Caco-2 (cell line): Measurements from ENCODE around the gene KCNQ5. TPM values are rescaled to one million over a fixed set of nuclear protein-coding genes. Genes with fewer than 3 reads are reported as not detected.

ENCODE experiments used
- BruUV-seq: library from RNA; stranded (reverse); fragments of 400-500 nt; replicated peaks from 2 replicates; lab custom pipeline; 2021; lab: Mats Ljungman, UMichigan
- CTCF ChIA-PET: fragments of 300-600 bp; sonication (Branson Sonifier 250); formaldehyde crosslinking; loops from one replicate; lab custom pipeline; 2022; ENCODE audit warnings: antibody characterized with exemption; lab: Charles Lee
- POLR2A ChIA-PET: fragments of 300-600 bp; sonication (Branson Sonifier 250); formaldehyde crosslinking; loops from one replicate; lab custom pipeline; 2022; ENCODE audit warnings: antibody characterized with exemption; lab: Charles Lee
- DNase-seq, 2 experiments: peaks; one replicate each; pipeline versions ENCODE4 v3.0.0 to v3.0.0-alpha.2; 2020 to 2022
- H3K27me3 ChIP-seq: replicated peaks from 2 replicates; pipeline ENCODE4 v1.6.0; 2011; ENCODE audit warnings: low read length; ENCODE audit not compliant: control insufficient read depth, insufficient read depth
- H3K36me3 ChIP-seq: 2 replicates; pipeline ENCODE4 v1.5.1; 2011; ENCODE audit warnings: low read length; ENCODE audit not compliant: control insufficient read depth, insufficient read depth
- H3K4me1 ChIP-seq: fragments of 250-450 bp; sonication (Bioruptor Pico); 2 replicates; pipeline ENCODE4 v1.5.1; 2020; ENCODE audit warnings: mild to moderate bottlenecking
- H3K4me3 ChIP-seq: 2 replicates; pipeline ENCODE4 v1.5.1; 2011; ENCODE audit warnings: low read depth, mild to moderate bottlenecking, control low read depth, low read length
- H3K9me3 ChIP-seq: fragments of 250-450 bp; sonication (Bioruptor Pico); 2 replicates; pipeline ENCODE4 v1.5.1; 2020; ENCODE audit warnings: mild to moderate bottlenecking, moderate library complexity
- H3K27ac Mint-ChIP-seq: one replicate; pipeline ENCODE4 v1.8.0; 2022; ENCODE audit warnings: mixed read lengths; ENCODE audit not compliant: unreplicated experiment
- H3K27me3 Mint-ChIP-seq: one replicate; pipeline ENCODE4 v1.8.0; 2022; ENCODE audit warnings: mixed read lengths; ENCODE audit not compliant: insufficient read depth, unreplicated experiment
- H3K36me3 Mint-ChIP-seq: one replicate; pipeline ENCODE4 v1.8.0; 2022; ENCODE audit warnings: mild to moderate bottlenecking, mixed read lengths; ENCODE audit not compliant: insufficient read depth, unreplicated experiment
- H3K4me1 Mint-ChIP-seq: one replicate; pipeline ENCODE4 v1.8.0; 2022; ENCODE audit warnings: low read depth, mixed read lengths; ENCODE audit not compliant: unreplicated experiment
- H3K4me3 Mint-ChIP-seq: one replicate; pipeline ENCODE4 v1.8.0; 2022; ENCODE audit warnings: mild to moderate bottlenecking, moderate library complexity, mixed read lengths; ENCODE audit not compliant: unreplicated experiment
- H3K9me3 Mint-ChIP-seq: one replicate; pipeline ENCODE4 v1.8.0; 2022; ENCODE audit warnings: mixed read lengths; ENCODE audit not compliant: unreplicated experiment
- CTCF ChIP-seq, 2 experiments: fragments of 200-600 bp in 1 of 2; IDR thresholded peaks; 1 replicate in 1 of 2; 2 replicates in 1 of 2; pipeline versions ENCODE4 v1.5.1 to v1.8.0; 2011 to 2022; ENCODE audit warnings: antibody characterized with exemption in 1 of 2, control low read depth in 1 of 2, inconsistent platforms in 1 of 2, low read depth in 1 of 2, low read length in 1 of 2, mild to moderate bottlenecking in 1 of 2, moderate library complexity in 1 of 2; ENCODE audit not compliant: insufficient read depth in 1 of 2, severe bottlenecking in 1 of 2, unreplicated experiment in 1 of 2
- intact Hi-C: fragments of 100-400 bp; cut with micrococcal nuclease; formaldehyde crosslinking; loops from one replicate; pipeline ENCODE4 v1.10.0; 2022; ENCODE audit not compliant: unreplicated experiment
- total RNA-seq: library from RNA; stranded (reverse); gene quantifications from 2 replicates; pipeline ENCODE4 v1.2.3, GENCODE V29; 2022

Gene KCNQ5
- total RNA-seq, 1 experiment from 2014 or later: 0.20 TPM

GRCh38 chr6:72810571-72811280, 188.9 kb downstream of the KCNQ5 start:
- H3K27ac Mint-ChIP-seq: no peak overlapping the region
- BruUV-seq: no TSS peak
- no peaks in the 10 kb centered on the region for H3K9me3 Mint-ChIP-seq
- intact Hi-C loops: no loop called here
- POLR2A ChIA-PET: no interaction called here
- no peaks in the 10 kb centered on the region for H3K4me1 Mint-ChIP-seq
- DNase-seq: no peak
- Histone ChIP-seq H3K4me3 (no peak overlapping the region), H3K27me3 (no peaks in the 10 kb centered on the region), H3K4me1 (no peaks in the 10 kb centered on the region), H3K9me3 (no peaks in the 10 kb centered on the region), H3K36me3 (no peaks in the 10 kb centered on the region)
- no peak overlapping the region for H3K4me3 Mint-ChIP-seq
- no peaks in the 10 kb centered on the region for H3K36me3 Mint-ChIP-seq
- CTCF ChIA-PET: no interaction called here
- peaks cover 8% of the 10 kb centered on the region for H3K27me3 Mint-ChIP-seq
- no peak for TF ChIP-seq CTCF (IDR thresholded peaks at IDR 0.05; ENCODE audit: insufficient read depth in 1 of 2, low read depth in 1 of 2, low read length in 1 of 2, severe bottlenecking in 1 of 2, unreplicated experiment in 1 of 2)

GRCh38 chr6:72811971-72812421, 190.1 kb downstream of the KCNQ5 start:
- DNase-seq: no peak
- Mint-ChIP-seq H3K27ac (no peak overlapping the region), H3K9me3 (no peaks in the 10 kb centered on the region), H3K4me3 (no peak overlapping the region), H3K36me3 (no peaks in the 10 kb centered on the region), H3K27me3 (peaks cover 15% of the 10 kb centered on the region), H3K4me1 (no peaks in the 10 kb centered on the region)
- intact Hi-C loops: no loop called here
- H3K4me1 ChIP-seq: no peaks in the 10 kb centered on the region
- no peaks in the 10 kb centered on the region for H3K36me3 ChIP-seq
- ChIA-PET POLR2A (no interaction called here), CTCF (no interaction called here)
- H3K9me3 ChIP-seq: no peaks in the 10 kb centered on the region
- no peak overlapping the region for H3K4me3 ChIP-seq
- H3K27me3 ChIP-seq: no peaks in the 10 kb centered on the region
- TF ChIP-seq CTCF (IDR thresholded peaks at IDR 0.05; ENCODE audit: insufficient read depth in 1 of 2, low read depth in 1 of 2, low read length in 1 of 2, severe bottlenecking in 1 of 2, unreplicated experiment in 1 of 2): no peak
- BruUV-seq: no TSS peak

- CTCF ChIA-PET: no interaction called here
- H3K9me3 ChIP-seq: no peaks in the 10 kb centered on the region
- no peaks in the 10 kb centered on the region for H3K4me1 Mint-ChIP-seq
- intact Hi-C loops: no loop called here
- H3K36me3 ChIP-seq: no peaks in the 10 kb centered on the region
- TF ChIP-seq CTCF (IDR thresholded peaks at IDR 0.05; ENCODE audit: insufficient read depth in 1 of 2, low read depth in 1 of 2, low read length in 1 of 2, severe bottlenecking in 1 of 2, unreplicated experiment in 1 of 2): no peak
- no peak overlapping the region for H3K27ac Mint-ChIP-seq
- POLR2A ChIA-PET: no interaction called here
- H3K4me3 Mint-ChIP-seq: no peak overlapping the region
- peaks cover 15% of the 10 kb centered on the region for H3K27me3 Mint-ChIP-seq
- no peak overlapping the region for H3K4me3 ChIP-seq
- H3K27me3 ChIP-seq: no peaks in the 10 kb centered on the region
- DNase-seq: no peak
- H3K36me3 Mint-ChIP-seq: no peaks in the 10 kb centered on the region
- H3K4me1 ChIP-seq: no peaks in the 10 kb centered on the region
- no TSS peak for BruUV-seq
- no peaks in the 10 kb centered on the region for H3K9me3 Mint-ChIP-seq
Observed at GRCh38 chr6:72813807-72814596, 192.1 kb downstream of the KCNQ5 start.
